IMR-90 (cell line): Measurements from ENCODE around the gene COL5A1. TPM values are rescaled to one million over a fixed set of nuclear protein-coding genes. Genes with fewer than 3 reads are reported as not detected.

Source experiments
- ATAC-seq: fragments of 200-7000 bp; cut with Tn5 transposase; 2 replicates; pipeline ENCODE4 v1.9.1; 2020; ENCODE audit warnings: low read depth, mild to moderate bottlenecking, moderate library complexity
- BruUV-seq: library from RNA; stranded (reverse); fragments of 400-500 nt; replicated peaks from 2 replicates; lab custom pipeline; 2021; lab: Mats Ljungman, UMichigan
- CTCF ChIA-PET: fragments of 300-600 bp; formaldehyde crosslinking; extraction: SDS; loops from one replicate; lab custom pipeline; 2021; ENCODE audit warnings: antibody characterized with exemption; lab: Yijun Ruan, JAX
- POLR2A ChIA-PET: fragments of 300-600 bp; sonication (Branson Sonifier 250); formaldehyde crosslinking; loops from one replicate; lab custom pipeline; 2022; ENCODE audit warnings: antibody characterized with exemption; ENCODE audit not compliant: unreplicated experiment; lab: Charles Lee
- DNase-seq: peaks from one replicate; pipeline ENCODE4 v3.0.0; 2013
- H2AFZ ChIP-seq: replicated peaks from 2 replicates; pipeline ENCODE3; 2013; ENCODE audit warnings: low read length, mild to moderate bottlenecking; ENCODE audit not compliant: poor library complexity
- H2AK5ac ChIP-seq: 2 replicates; pipeline ENCODE4 v1.6.1; 2013; ENCODE audit warnings: low read depth, low read length, inconsistent platforms
- H2AK9ac ChIP-seq: replicated peaks from 2 replicates; pipeline ENCODE3; 2013; ENCODE audit warnings: mild to moderate bottlenecking, low read depth, low read length, moderate library complexity; ENCODE audit not compliant: poor library complexity
- H2BK120ac ChIP-seq: 2 replicates; pipeline ENCODE4 v1.6.1; 2013; ENCODE audit warnings: low read depth, low read length, inconsistent platforms
- H2BK15ac ChIP-seq: 3 replicates; pipeline ENCODE4 v1.6.1; 2013; ENCODE audit warnings: low read depth, low read length, inconsistent platforms
- H2BK20ac ChIP-seq: 2 replicates; pipeline ENCODE4 v1.6.1; 2013; ENCODE audit warnings: low read depth, mild to moderate bottlenecking, inconsistent platforms, low read length, moderate library complexity
- H2BK5ac ChIP-seq: 2 replicates; pipeline ENCODE4 v1.6.1; 2013; ENCODE audit warnings: mild to moderate bottlenecking, low read depth, low read length, inconsistent platforms; ENCODE audit not compliant: poor library complexity, severe bottlenecking
- H3K14ac ChIP-seq: replicated peaks from 2 replicates; pipeline ENCODE4 v1.6.1; 2013; ENCODE audit warnings: low read depth, low read length, inconsistent platforms
- H3K18ac ChIP-seq: 2 replicates; pipeline ENCODE4 v1.6.1; 2013; ENCODE audit warnings: low read depth, low read length, control low read depth
- H3K23ac ChIP-seq: 2 replicates; pipeline ENCODE4 v1.6.1; 2013; ENCODE audit warnings: low read depth, low read length, inconsistent platforms
- H3K27ac ChIP-seq: 2 replicates; pipeline ENCODE4 v1.5.1; 2013; ENCODE audit warnings: mild to moderate bottlenecking, control low read depth, low read length; ENCODE audit not compliant: insufficient read depth
- H3K27me3 ChIP-seq: 2 replicates; pipeline ENCODE4 v1.6.1; 2013; ENCODE audit warnings: low read length; ENCODE audit not compliant: control insufficient read depth, insufficient read depth
- H3K36me3 ChIP-seq: 2 replicates; pipeline ENCODE4 v1.6.1; 2013; ENCODE audit warnings: low read length, mixed read lengths; ENCODE audit not compliant: control insufficient read depth, insufficient read depth
- H3K4ac ChIP-seq: 2 replicates; pipeline ENCODE4 v1.6.1; 2013; ENCODE audit warnings: low read depth, low read length, inconsistent platforms
- H3K4me1 ChIP-seq: 2 replicates; pipeline ENCODE4 v1.6.1; 2013; ENCODE audit warnings: low read length, mixed read lengths; ENCODE audit not compliant: control insufficient read depth, insufficient read depth
- H3K4me2 ChIP-seq: 2 replicates; pipeline ENCODE4 v1.6.1; 2013; ENCODE audit warnings: low read depth, mild to moderate bottlenecking, control low read depth, low read length, moderate library complexity
- H3K4me3 ChIP-seq: 2 replicates; pipeline ENCODE4 v1.5.1; 2013; ENCODE audit warnings: low read depth, mild to moderate bottlenecking, control low read depth, low read length, moderate library complexity; ENCODE audit not compliant: insufficient read depth
- H3K56ac ChIP-seq: 2 replicates; pipeline ENCODE4 v1.6.1; 2013; ENCODE audit warnings: low read length, inconsistent platforms; ENCODE audit not compliant: insufficient read depth; ENCODE audit errors: extremely low read depth
- H3K79me1 ChIP-seq, 2 experiments: 2 replicates each; pipeline ENCODE4 v1.6.1; 2013; ENCODE audit warnings: low read length in 2 of 2, inconsistent platforms in 1 of 2, low read depth in 1 of 2
- H3K9ac ChIP-seq: 2 replicates; pipeline ENCODE4 v1.6.1; 2013; ENCODE audit warnings: low read depth, low read length, control low read depth
- H3K9me1 ChIP-seq: 2 replicates; pipeline ENCODE4 v1.6.1; 2013; ENCODE audit warnings: low read length, inconsistent platforms; ENCODE audit not compliant: insufficient read depth
- H3K9me3 ChIP-seq: 2 replicates; pipeline ENCODE4 v1.6.1; 2013; ENCODE audit warnings: low read length; ENCODE audit not compliant: control insufficient read depth, insufficient read depth
- H4K20me1 ChIP-seq: 2 replicates; pipeline ENCODE4 v1.6.1; 2013; ENCODE audit warnings: low read length, inconsistent platforms; ENCODE audit not compliant: insufficient read depth
- H4K5ac ChIP-seq: 2 replicates; pipeline ENCODE4 v1.6.1; 2013; ENCODE audit warnings: mild to moderate bottlenecking, low read depth, low read length, control low read depth
- H4K8ac ChIP-seq, 2 experiments: 2 replicates each; pipeline ENCODE4 v1.6.1; 2013; ENCODE audit warnings: low read depth in 2 of 2, low read length in 2 of 2, control low read depth in 1 of 2, inconsistent platforms in 1 of 2
- H4K91ac ChIP-seq: 2 replicates; pipeline ENCODE4 v1.6.1; 2013; ENCODE audit warnings: low read depth, low read length, inconsistent platforms; ENCODE audit not compliant: insufficient read depth
- ELK1 ChIP-seq: fragments of 150-350 bp; IDR thresholded peaks from 2 replicates; pipeline ENCODE4 v1.6.1; 2016; ENCODE audit warnings: low read depth, mild to moderate bottlenecking, low read length, moderate library complexity, borderline replicate concordance
- FOS ChIP-seq: fragments of 150-350 bp; IDR thresholded peaks from 2 replicates; pipeline ENCODE4 v1.6.1; 2016; ENCODE audit warnings: low read depth, low read length
- RFX5 ChIP-seq: IDR thresholded peaks from 2 replicates; pipeline ENCODE4 v1.8.0; 2012; ENCODE audit warnings: low read depth, mild to moderate bottlenecking, low read length, moderate library complexity
- SMC3 ChIP-seq: fragments of 150-350 bp; IDR thresholded peaks from 2 replicates; pipeline ENCODE4 v1.6.1; 2016; ENCODE audit warnings: low read depth, mild to moderate bottlenecking, antibody characterized with exemption, low read length, moderate library complexity
- WGBS, 2 experiments: methylation state at CpG; one replicate each; pipeline versions ENCODE4 v1.1.5 to v1.1.7; 2013; ENCODE audit warnings: missing lambda C conversion rate in 2 of 2; ENCODE audit not compliant: insufficient read length in 1 of 2; ENCODE audit errors: extremely low coverage in 2 of 2; 5-methylcytosine and 5-hydroxymethylcytosine counted together
- dilution Hi-C: fragments of 300-500 bp; cut with HindIII; formaldehyde crosslinking; loops from one replicate; pipeline ENCODE4 v1.14.3; 2018; ENCODE audit warnings: low sequenced_read_pairs; ENCODE audit not compliant: unreplicated experiment
- in situ Hi-C: fragments of 300-500 bp; cut with MboI; formaldehyde crosslinking; loops from 3 replicates; pipeline ENCODE4 v1.14.3; 2019; ENCODE audit warnings: low sequenced_read_pairs, inconsistent platforms, mixed read lengths
- intact Hi-C: fragments of 100-400 bp; cut with micrococcal nuclease; formaldehyde crosslinking; loops from 2 replicates; pipeline ENCODE4 v1.10.0; 2022
- polyA plus RNA-seq, 3 experiments: library from polyadenylated mRNA; depleted of rRNA; stranded (reverse); fragments of >200 nt; gene quantifications; 2 replicates each; pipeline ENCODE4 v1.2.3, GENCODE V29; 2012; ENCODE audit warnings: low replicate concordance in 1 of 3
- total RNA-seq: library from RNA; depleted of rRNA; stranded (reverse); fragments of >200 nt; gene quantifications from 2 replicates; pipeline ENCODE4 v1.2.3, GENCODE V29; 2012

COL5A1 gene
- total and polyA plus RNA-seq, 2 of the 4 experiments (the other 2 are of a cell fraction): 19.2 to 173 TPM

GRCh38 chr9:134694368-134694665 lies 52.7 kb downstream of the COL5A1 start:
- WGBS, 2 experiments: 95% methylated on average over 4 of the region's 6 CpGs; no CpG with 5 or more reads in 1 of the 2 experiments
- Histone ChIP-seq H3K4me2 (no peak overlapping the region), H3K4ac (no peak overlapping the region), H2AK5ac (no peak overlapping the region), H2AK9ac (no peak overlapping the region), H4K8ac (no peak overlapping the region), H2BK5ac (no peak overlapping the region), H3K9ac (no peak overlapping the region), H3K79me1 (peaks cover 29 to 92% of the 10 kb centered on the region in 2 experiments), H2BK120ac (no peak overlapping the region), H2BK15ac (no peak overlapping the region), H3K23ac (no peak overlapping the region), H4K20me1 (peaks cover 96% of the 10 kb centered on the region), H4K5ac (no peak overlapping the region), H3K4me1 (peaks cover 10% of the 10 kb centered on the region), H2BK20ac (no peak overlapping the region), H3K4me3 (no peak overlapping the region), H3K27me3 (no peaks in the 10 kb centered on the region), H3K18ac (no peak overlapping the region), H2AFZ (no peak overlapping the region), H3K56ac (no peak overlapping the region), H3K9me1 (peaks cover 16% of the 10 kb centered on the region; the same call in 1 of the 2 replicates), H3K9me3 (no peaks in the 10 kb centered on the region), H3K36me3 (peaks cover 48% of the 10 kb centered on the region), H3K14ac (no peak overlapping the region), H4K91ac (no peak overlapping the region), H3K27ac (no peak overlapping the region)
- no peak for TF ChIP-seq FOS
- TF ChIP-seq SMC3: no peak
- no peak for TF ChIP-seq ELK1
- no peak for TF ChIP-seq RFX5
- POLR2A ChIA-PET: no interaction called here
- DNase-seq (no peak), ATAC-seq (no peak)
- in situ Hi-C loops: no loop called here
- intact Hi-C loops: no loop called here
- CTCF ChIA-PET: no interaction called here
- dilution Hi-C loops: no loop called here
- BruUV-seq: no TSS peak
